ENCODE results near the gene MRPS21. TPM values are rescaled to one million over a fixed set of nuclear protein-coding genes. Genes with fewer than 3 reads are reported as not detected.
A peak's percentile ranks its signal among the peaks of the same experiment; 100 is the strongest.

The MRPS21 gene
- total and polyA plus RNA-seq, 2 of the 8 experiments (the other 6 are each of a cell fraction or from before 2014, with no cell fraction given): 81.9 to 99.8 TPM

DNA sequence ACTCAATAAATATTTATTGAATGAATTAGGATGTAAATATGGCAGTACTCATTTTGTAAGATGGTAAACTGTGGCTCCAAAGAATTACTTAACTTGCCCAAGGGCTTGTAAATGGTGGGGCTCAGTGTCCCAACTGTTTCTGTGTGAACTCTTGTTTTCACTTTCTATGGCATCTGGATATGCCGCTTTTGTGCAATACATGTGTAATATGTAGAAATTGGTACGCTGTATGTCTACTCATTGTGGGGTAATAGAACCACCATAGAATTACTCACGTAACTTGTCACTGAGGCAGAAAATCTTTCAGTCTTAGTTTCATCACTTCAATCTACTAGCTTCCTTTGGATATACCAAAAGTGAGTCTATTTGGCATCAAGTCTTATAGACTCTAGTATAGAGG is 28.6 kb downstream of the MRPS21 start:
- H2AFZ ChIP-seq (ENCODE audit: low read length): no peak overlapping the region
- DNase-seq (ENCODE audit: low read depth in 1 of 2, low spot score in 2 of 2) (no peak), FAIRE-seq (no peak)
- H3K9me3 ChIP-seq (ENCODE audit: insufficient read depth in 2 of 2, low read depth in 1 of 2, low read length in 1 of 2): no peaks in the 10 kb centered on the region; a peak in 1 of 4 replicates
- no peak overlapping the region for H3K4ac ChIP-seq (replicated peaks; ENCODE audit: insufficient read length, low read depth, low read length)
- H4K5ac ChIP-seq (ENCODE audit: insufficient read length, low read depth, low read length): no peak overlapping the region
- no peak overlapping the region for H2BK12ac ChIP-seq (ENCODE audit: low read depth, low read length)
- peaks cover 6% of the 10 kb centered on the region; the same call in 1 of the 2 replicates for H3K79me1 ChIP-seq (ENCODE audit: low read depth, low read length)
- 96% methylated on average over 3 of the region's 3 CpGs; no CpG with 5 or more reads in 1 of the 2 experiments for WGBS, 2 experiments (ENCODE audit: extremely low coverage in 1 of 2, insufficient coverage in 1 of 2, insufficient read length in 1 of 2, insufficient replicate concordance in 2 of 2, low coverage in 1 of 2, low lambda C conversion rate in 2 of 2, missing lambda C conversion rate in 1 of 2)
- TF ChIP-seq JUN (IDR thresholded peaks at IDR 0.05; ENCODE audit: low read depth, low read length): no peak
- no peak for TF ChIP-seq CBX5 (IDR thresholded peaks at IDR 0.05; ENCODE audit: low read depth, low read length)
- no peak for TF ChIP-seq NRF1 (IDR thresholded peaks at IDR 0.05; ENCODE audit: low read depth, low read length)
- TF ChIP-seq KDM1A (IDR thresholded peaks at IDR 0.05; ENCODE audit: borderline replicate concordance, low read length): no peak
- no peak for TF ChIP-seq BACH1 (IDR thresholded peaks at IDR 0.05; ENCODE audit: low read length)
- TF ChIP-seq FOSL1 (IDR thresholded peaks at IDR 0.05; ENCODE audit: insufficient read depth, low read depth, low read length): no peak
- no peak for TF ChIP-seq CREB1 (IDR thresholded peaks at IDR 0.05)
- no peak overlapping the region for H4K8ac ChIP-seq (ENCODE audit: extremely low read depth, insufficient read depth, low read length)
- H3K27me3 ChIP-seq (replicated peaks in 1 of 4; ENCODE audit: control insufficient read depth in 3 of 4, extremely low read depth in 1 of 4, insufficient read depth in 3 of 4, low read length in 3 of 4): no peaks in the 10 kb centered on the region; a peak in 1 of 7 replicates
- peak overlapping the region in 2 of 4 experiments; percentile 57 to 97; a peak in 2 of 7 replicates for H3K9ac ChIP-seq (replicated peaks in 1 of 4; ENCODE audit: extremely low read depth in 1 of 4, low read depth in 3 of 4, low read length in 3 of 4)
- H4K91ac ChIP-seq (replicated peaks; ENCODE audit: insufficient read length, low read length): no peak overlapping the region
- H3K56ac ChIP-seq (replicated peaks; ENCODE audit: insufficient read length, low read depth, low read length): no peak overlapping the region
- no peak overlapping the region for H2AK5ac ChIP-seq (ENCODE audit: low read depth, low read length)
- H3K23me2 ChIP-seq (ENCODE audit: low read depth, low read length): peaks cover 8% of the 10 kb centered on the region; the same call in 1 of the 2 replicates
- H2BK5ac ChIP-seq (ENCODE audit: low read depth, low read length): no peak overlapping the region
- H3K4me3 ChIP-seq (ENCODE audit: extremely low read depth in 1 of 4, insufficient read depth in 2 of 4, low read depth in 3 of 4, low read length in 4 of 4): peak overlapping the region; percentile 77 to 100 (median 91)
- no peak overlapping the region for H3K23ac ChIP-seq (ENCODE audit: insufficient read length)
- H2BK15ac ChIP-seq (ENCODE audit: low read length): no peak overlapping the region
- peaks cover 12 to 28% of the 10 kb centered on the region in 2 experiments for H3K79me2 ChIP-seq (ENCODE audit: control insufficient read depth in 1 of 2, insufficient read depth in 2 of 2, low read length in 2 of 2)
- ChIA-PET POLR2A (ENCODE audit: partially characterized antibody) (interaction anchor here (0.6 to 1.7 kb wide), 5 partner anchors 15 to 194 kb away, joined by 3 to 6 read pairs (median 4); no protein-coding TSS in a partner anchor), CTCF (ENCODE audit: partially characterized antibody) (interaction anchor here (1.5 kb wide), 1 partner anchor 66 kb away, joined by 4 read pairs; no protein-coding TSS in a partner anchor)
- H3K4me1 ChIP-seq (replicated peaks in 1 of 4; ENCODE audit: control insufficient read depth in 3 of 4, insufficient read depth in 4 of 4, low read length in 3 of 4): peaks cover 0 to 6% (median 1%) of the 10 kb centered on the region in 4 experiments; a peak in 3 of 7 replicates
- H3K18ac ChIP-seq (ENCODE audit: extremely low read depth, low read length): no peak overlapping the region
- H3K14ac ChIP-seq (ENCODE audit: insufficient read length): no peak overlapping the region
- no peak overlapping the region for H2BK20ac ChIP-seq (ENCODE audit: low read length)
- no peak overlapping the region for H2BK120ac ChIP-seq (replicated peaks; ENCODE audit: low read depth, low read length)
- peaks cover 0 to 1% of the 10 kb centered on the region in 2 experiments for H4K20me1 ChIP-seq (replicated peaks in 1 of 2; ENCODE audit: control insufficient read depth in 1 of 2, insufficient read depth in 2 of 2, low read length in 2 of 2)
- H3K36me3 ChIP-seq (ENCODE audit: control insufficient read depth in 2 of 4, insufficient read depth in 4 of 4, low read length in 3 of 4): peaks cover 20 to 31% (median 24%) of the 10 kb centered on the region in 4 experiments
- H3K27ac ChIP-seq (ENCODE audit: low read depth, low read length): no peak overlapping the region
- peak overlapping the region; percentile 80 to 92 for H3K4me2 ChIP-seq (ENCODE audit: insufficient read depth in 1 of 2, low read depth in 2 of 2, low read length in 2 of 2)

All from H1 (cell line).